ENCODE results near the gene DCUN1D3. TPM values are rescaled to one million over a fixed set of nuclear protein-coding genes. Genes with fewer than 3 reads are reported as not detected.
"Not testable (repeated sequence)": the region's sequence is repeated elsewhere in the genome, so short reads cannot be mapped to it uniquely, and the experiment has no call there.

DCUN1D3 gene, protein sequence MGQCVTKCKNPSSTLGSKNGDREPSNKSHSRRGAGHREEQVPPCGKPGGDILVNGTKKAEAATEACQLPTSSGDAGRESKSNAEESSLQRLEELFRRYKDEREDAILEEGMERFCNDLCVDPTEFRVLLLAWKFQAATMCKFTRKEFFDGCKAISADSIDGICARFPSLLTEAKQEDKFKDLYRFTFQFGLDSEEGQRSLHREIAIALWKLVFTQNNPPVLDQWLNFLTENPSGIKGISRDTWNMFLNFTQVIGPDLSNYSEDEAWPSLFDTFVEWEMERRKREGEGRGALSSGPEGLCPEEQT
- 1 to 10 TPM in 1 of 3 donors, under 1 TPM in 2; 0.06 to 1.5 (median 0.74) TPM for polyA plus RNA-seq

DNA sequence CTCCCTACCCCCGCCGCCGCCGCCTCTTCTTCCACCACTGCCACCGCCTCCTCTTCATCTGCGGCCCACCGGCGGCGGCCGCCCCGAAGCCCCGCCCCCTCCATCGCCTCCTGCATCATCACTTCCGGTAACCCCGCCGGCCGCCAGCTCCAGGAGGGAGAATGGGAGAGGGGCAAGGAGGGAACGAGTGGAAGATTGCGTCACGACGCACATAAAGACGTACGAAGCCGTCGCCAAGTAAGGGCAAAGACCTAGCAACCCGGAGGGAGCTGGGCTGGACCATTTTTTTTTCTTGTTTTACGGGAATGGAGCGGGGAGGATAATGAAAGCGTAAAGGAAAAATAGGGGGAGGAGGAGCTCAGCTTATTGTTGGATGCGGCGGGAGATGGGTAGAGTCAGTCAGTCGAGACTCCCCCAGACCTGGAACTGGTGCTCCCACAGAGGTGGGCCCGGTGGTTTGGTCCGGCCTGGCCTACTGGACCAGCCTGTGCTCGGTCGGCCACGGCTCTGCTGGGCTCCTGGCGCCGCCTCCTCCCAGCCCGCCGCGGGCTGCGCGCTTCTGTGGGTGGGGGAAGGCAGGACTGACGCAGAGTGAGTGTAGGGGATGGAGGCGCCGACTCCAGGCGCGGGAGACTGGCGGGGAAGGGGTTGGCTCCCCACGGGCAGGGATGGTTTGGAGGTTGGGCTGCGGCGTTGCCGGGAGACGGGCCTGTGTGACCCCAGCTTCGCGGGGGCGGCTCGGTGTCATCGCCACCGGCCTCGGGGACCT is at the start of gene DCUN1D3, which contains the start of gene LYRM1:
Gene DCUN1D3 (minus strand): TSS at position 60 of the 769 bp plus-strand sequence. CDS start 37,820 bp downstream, outside the sequence.
Gene LYRM1 (plus strand): TSS at position 473 of the 769 bp plus-strand sequence. CDS start 14,785 bp downstream, outside the sequence.
- Mint-ChIP-seq H3K4me1 (peaks cover 60 to 77% of the 10 kb centered on the region in 2 donors), H3K27ac (peak within 1 kb of the TSS; percentile 97 to 99 (median 98)), H3K9me3 (no peaks in the 10 kb centered on the region), H3K36me3 (no peaks in the 10 kb centered on the region), H3K4me3 (peak within 1 kb of the TSS; percentile 92 to 96 (median 95)), H3K27me3 (ENCODE audit: low read depth in 3 of 3) (peaks cover 10 to 25% (median 17%) of the 10 kb centered on the region in 3 donors)
- DNase-seq, result peak; percentile 87 to 89 (median 89)

DNA sequence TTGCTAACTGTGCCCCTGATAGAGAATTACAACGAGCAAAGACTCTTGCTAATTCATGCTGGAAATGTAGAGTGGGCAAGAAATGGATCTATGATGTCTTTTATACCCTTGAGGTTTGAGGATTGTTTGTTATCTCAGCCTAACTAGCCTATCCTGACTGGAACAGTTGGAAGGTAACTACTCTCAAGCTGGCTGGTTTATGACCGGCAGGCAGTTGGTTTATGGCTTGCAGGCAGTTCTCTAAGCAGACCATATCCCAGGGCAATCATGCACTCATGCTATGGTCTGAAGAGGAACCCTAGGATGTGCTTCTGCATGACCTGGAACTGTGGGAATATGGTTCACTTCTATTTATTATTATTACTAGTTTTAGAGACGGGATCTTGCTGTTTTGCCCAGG is 49.5 kb upstream of the DCUN1D3 start:
- H3K9me3 Mint-ChIP-seq, result no peaks in the 10 kb centered on the region
- no peak overlapping the region for H3K4me3 Mint-ChIP-seq
- H3K27ac Mint-ChIP-seq, result no peak overlapping the region
- no peaks in the 10 kb centered on the region for H3K36me3 Mint-ChIP-seq
- H3K4me1 Mint-ChIP-seq, result no peaks in the 10 kb centered on the region
- peaks cover 2 to 4% (median 3%) of the 10 kb centered on the region in 3 donors for H3K27me3 Mint-ChIP-seq (ENCODE audit: low read depth in 3 of 3)
- no peak for DNase-seq

DNA sequence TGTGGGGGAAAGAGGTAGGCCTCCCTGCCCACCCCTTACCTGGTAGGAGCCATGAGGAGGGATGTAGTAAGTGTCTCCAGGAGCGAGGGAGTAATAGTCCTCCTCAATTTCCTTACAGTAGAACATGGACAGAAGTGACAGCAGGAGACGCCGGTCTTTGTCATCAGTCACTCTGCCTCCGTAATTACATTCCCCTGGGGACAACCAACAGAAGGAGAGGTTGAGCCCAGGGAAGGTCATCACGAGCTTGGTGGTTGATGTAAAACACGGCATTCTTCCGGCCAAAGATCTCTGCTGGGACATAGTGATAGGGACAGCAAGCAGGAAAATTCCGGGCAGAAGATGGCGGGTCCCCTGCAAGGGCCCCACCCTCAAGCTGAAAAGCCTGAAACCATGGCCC is 48.3 kb upstream of the DCUN1D3 start:
- H3K9me3 Mint-ChIP-seq, result no peaks in the 10 kb centered on the region
- H3K36me3 Mint-ChIP-seq, result no peaks in the 10 kb centered on the region
- H3K4me1 Mint-ChIP-seq, result no peaks in the 10 kb centered on the region
- no peak overlapping the region for H3K27ac Mint-ChIP-seq
- no peak for DNase-seq
- peaks cover 2 to 3% (median 3%) of the 10 kb centered on the region in 3 donors for H3K27me3 Mint-ChIP-seq (ENCODE audit: low read depth in 3 of 3)
- H3K4me3 Mint-ChIP-seq, result no peak overlapping the region

DNA sequence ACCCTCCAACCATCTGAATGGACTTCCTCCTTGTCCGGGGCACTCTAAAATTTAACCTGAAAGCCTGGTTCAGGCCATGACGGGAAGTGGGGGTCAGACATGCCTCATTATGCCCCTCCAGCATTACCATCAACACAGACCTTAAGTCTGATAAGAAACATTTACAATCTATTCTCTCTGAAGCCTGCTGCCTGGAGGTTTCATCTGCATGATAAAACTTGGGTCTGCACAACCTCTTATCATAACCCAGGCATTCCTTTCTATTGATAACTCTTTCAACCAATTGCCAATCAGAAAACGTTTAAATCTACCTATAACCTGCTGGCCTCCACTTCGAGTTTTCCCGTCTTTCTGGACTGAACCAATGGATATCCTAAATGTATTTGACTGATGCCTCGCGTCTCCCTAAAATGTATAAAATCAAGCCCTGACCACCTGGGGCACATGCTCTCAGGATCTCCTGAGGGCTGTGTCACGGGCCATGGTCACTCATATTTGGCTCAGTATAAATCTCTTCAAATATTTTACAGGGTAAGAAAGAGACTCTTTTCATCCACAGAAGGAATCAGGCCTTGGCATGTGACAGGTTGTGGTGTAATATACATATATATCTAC is 46.0 kb upstream of the DCUN1D3 start:
- H3K27me3 Mint-ChIP-seq (ENCODE audit: low read depth in 3 of 3), result peaks cover 0 to 3% (median 2%) of the 10 kb centered on the region in 3 donors
- no peak overlapping the region for H3K27ac Mint-ChIP-seq
- peaks cover 5% of the 10 kb centered on the region in 2 donors for H3K4me1 Mint-ChIP-seq
- DNase-seq, result no peak
- H3K36me3 Mint-ChIP-seq, result no peaks in the 10 kb centered on the region
- H3K4me3 Mint-ChIP-seq, result no peak overlapping the region
- no peaks in the 10 kb centered on the region for H3K9me3 Mint-ChIP-seq

DNA sequence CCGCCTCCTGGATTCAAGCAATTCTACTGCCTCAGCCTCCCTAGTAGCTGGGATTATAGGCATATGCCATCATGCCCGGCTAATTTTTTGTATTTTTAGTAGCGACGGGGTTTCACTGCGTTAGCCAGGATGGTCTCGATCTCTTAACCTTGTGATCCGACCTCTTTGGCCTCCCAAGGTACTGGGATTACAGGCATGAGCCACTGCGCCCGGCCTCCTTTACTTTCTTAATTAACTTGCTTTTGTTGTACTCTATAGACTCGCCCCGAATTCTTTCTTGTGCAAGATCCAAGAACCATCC is 45.4 kb upstream of the DCUN1D3 start:
- not testable (repeated sequence) for H3K4me1 Mint-ChIP-seq; H3K27ac Mint-ChIP-seq; H3K27me3 Mint-ChIP-seq (ENCODE audit: low read depth in 3 of 3); H3K36me3 Mint-ChIP-seq; DNase-seq; H3K4me3 Mint-ChIP-seq; H3K9me3 Mint-ChIP-seq

DNA sequence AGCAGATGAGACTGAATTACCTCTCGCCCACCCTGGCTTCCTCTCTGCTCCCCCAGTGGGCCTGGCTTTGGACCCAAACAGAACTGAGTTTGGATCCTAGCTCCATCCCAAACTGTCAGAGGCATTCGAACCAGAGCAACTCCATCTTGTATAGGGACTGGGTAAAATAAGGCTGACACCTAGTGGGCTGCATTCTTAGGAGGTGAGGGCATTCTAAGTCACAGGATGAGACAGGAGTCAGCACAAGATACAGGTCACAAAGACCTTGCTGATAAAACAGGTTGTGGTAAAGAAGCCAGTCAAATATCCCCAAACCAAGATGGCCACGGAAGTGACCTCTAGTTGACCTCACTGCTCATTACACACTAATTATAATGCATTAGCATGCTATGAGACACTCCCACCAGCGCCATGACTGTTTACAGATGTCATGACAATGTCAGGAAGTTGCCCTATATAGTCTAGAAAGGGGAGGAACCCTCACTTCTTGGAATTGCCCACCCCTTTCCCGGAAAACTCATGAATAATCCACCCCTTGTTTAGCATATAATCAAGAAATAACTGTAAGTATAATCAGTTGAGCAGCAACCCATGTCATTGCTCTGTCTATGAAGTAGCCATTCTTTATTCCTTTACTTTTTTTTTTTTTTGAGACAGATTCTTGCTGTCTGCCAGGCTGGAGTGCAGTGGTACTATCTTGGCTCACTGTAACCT is 44.9 kb upstream of the DCUN1D3 start:
- Mint-ChIP-seq H3K9me3 (no peaks in the 10 kb centered on the region), H3K4me1 (peaks cover 8 to 9% of the 10 kb centered on the region in 2 donors), H3K27me3 (ENCODE audit: low read depth in 3 of 3) (peaks cover 0 to 2% (median 2%) of the 10 kb centered on the region in 3 donors), H3K36me3 (no peaks in the 10 kb centered on the region), H3K27ac (no peak overlapping the region), H3K4me3 (no peak overlapping the region)
- DNase-seq, result peak in 1 of 3 donors; percentile 1

DNA sequence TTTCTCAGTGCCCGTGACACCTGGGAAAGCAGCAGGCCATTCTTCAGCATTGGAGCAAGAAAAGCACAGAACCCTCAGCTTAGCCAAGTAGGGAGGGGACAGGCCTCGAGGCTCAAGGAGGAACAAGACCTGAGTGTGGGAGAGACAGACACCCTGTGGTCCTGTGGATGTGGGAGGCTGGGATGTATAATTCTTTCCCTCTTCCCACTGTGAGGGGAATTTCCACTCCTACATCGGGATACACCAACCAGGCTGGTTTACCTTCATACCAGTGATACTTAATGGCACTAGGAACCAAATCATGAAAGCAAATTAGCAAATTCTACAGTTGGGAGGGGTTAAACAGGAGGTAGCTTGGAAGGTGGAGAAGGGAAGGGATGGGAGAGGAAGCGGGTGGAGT is 42.1 kb upstream of the DCUN1D3 start:
- DNase-seq, result no peak
- Mint-ChIP-seq H3K4me1 (peaks cover 8 to 9% of the 10 kb centered on the region in 2 donors), H3K36me3 (no peaks in the 10 kb centered on the region), H3K4me3 (no peak overlapping the region), H3K9me3 (no peaks in the 10 kb centered on the region), H3K27ac (no peak overlapping the region), H3K27me3 (ENCODE audit: low read depth in 3 of 3) (peaks cover 0 to 3% (median 0%) of the 10 kb centered on the region in 3 donors)

DNA sequence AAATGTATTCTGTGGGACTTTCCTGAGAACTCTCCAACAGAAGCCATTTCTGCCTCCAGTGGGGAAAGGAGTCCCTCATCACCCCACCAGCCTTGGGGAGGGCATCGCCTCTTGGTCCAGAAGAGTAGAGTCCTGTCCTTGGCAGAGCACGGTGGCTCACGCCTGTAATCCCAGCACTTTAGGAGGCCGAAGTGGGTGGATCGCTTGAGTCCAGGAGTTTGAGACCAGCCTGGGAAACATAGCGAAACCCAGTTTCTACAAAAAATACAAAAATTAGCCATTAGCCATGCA is 41.4 kb upstream of the DCUN1D3 start:
- no peak for DNase-seq
- peaks cover 8 to 9% of the 10 kb centered on the region in 2 donors for H3K4me1 Mint-ChIP-seq
- H3K9me3 Mint-ChIP-seq, result no peaks in the 10 kb centered on the region
- H3K27me3 Mint-ChIP-seq (ENCODE audit: low read depth in 3 of 3), result peaks cover 0 to 6% (median 0%) of the 10 kb centered on the region in 3 donors
- H3K27ac Mint-ChIP-seq, result no peak overlapping the region
- no peaks in the 10 kb centered on the region for H3K36me3 Mint-ChIP-seq
- H3K4me3 Mint-ChIP-seq, result peak overlapping the region in 1 of 5 donors; percentile 57

DNA sequence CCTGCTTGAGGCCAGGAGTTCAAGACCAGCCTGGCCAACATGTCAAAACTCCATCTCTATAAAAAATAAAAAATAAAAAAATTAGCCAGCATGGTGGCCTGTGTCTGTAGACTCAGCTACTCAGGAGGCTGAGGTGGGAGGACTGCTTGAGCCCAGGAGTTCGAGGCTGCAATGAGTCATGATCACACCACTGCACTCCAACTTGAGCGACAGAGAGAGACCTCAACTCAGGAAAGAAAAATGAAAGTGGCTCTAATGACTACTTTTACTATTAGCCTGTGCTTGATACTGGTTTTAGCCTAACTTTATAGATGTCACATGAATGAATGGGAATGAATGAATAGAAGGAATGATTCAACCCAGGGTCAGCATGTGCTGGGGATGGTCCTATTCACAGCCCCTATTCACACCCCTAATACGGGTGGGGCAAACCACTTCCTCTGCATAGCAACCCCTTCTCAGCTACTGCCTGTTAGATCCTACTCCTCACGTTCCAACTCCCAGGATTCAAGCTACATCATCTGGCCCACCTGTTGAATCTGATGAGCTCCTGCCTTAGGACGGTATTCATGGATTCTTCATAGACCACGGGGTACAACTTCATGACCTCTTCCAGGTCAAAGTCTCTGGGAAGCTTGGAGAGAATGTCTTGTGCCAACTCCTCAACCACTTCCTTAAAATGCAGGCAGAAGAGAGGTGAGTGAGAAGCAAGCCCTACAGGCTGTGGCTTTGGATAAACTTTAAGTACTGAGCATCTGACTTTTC is 40.9 kb upstream of the DCUN1D3 start:
- Mint-ChIP-seq H3K27me3 (ENCODE audit: low read depth in 3 of 3) (peaks cover 0 to 6% (median 0%) of the 10 kb centered on the region in 3 donors), H3K27ac (peak overlapping the region in 1 of 6 donors; percentile 82), H3K4me1 (peaks cover 8 to 9% of the 10 kb centered on the region in 2 donors), H3K36me3 (no peaks in the 10 kb centered on the region), H3K4me3 (peak overlapping the region in 4 of 5 donors; percentile 8 to 57 (median 38)), H3K9me3 (no peaks in the 10 kb centered on the region)
- DNase-seq, result no peak

DNA sequence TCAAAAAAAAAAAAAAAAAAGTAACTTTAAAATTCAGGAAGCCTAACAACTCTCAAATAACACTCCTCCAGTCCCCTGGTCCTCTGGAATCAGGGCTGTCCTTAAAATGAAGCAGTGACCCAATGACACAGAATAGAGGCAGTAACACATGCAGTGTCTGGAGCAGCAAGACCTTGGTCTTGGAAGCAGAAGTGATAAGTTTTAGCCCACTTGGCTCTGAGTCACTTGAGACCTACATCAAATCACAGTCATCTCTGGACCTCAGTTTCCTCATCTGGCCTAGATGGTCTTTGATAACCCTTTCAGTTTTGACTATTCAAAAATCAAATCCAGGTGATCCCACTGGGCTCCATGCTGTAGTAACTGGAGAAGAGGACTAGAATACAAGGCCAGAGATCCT is 39.5 kb upstream of the DCUN1D3 start:
- no peak overlapping the region for H3K4me3 Mint-ChIP-seq
- H3K9me3 Mint-ChIP-seq, result no peaks in the 10 kb centered on the region
- peaks cover 8 to 9% of the 10 kb centered on the region in 2 donors for H3K4me1 Mint-ChIP-seq
- no peak for DNase-seq
- H3K27ac Mint-ChIP-seq, result no peak overlapping the region
- peaks cover 0 to 6% (median 0%) of the 10 kb centered on the region in 3 donors for H3K27me3 Mint-ChIP-seq (ENCODE audit: low read depth in 3 of 3)
- no peaks in the 10 kb centered on the region for H3K36me3 Mint-ChIP-seq

DNA sequence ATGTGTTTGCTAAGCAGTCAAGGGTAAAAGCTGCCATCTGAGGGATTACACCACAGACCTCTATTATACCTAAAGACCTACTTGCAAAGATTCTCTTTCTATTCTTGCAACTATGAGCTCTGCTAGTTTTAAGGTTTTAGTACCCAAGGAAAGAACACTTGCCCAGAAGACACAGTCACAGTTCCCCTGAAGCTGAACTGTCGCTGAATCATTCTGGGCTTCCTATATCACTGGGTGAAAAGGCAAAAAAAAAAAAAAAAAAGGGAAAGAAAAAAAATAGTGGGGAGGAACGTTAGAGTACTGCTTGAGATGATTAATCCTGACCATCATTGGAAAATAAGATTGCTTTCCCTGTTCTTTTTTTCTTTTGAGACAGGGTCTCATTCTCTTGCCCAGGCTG is 38.3 kb upstream of the DCUN1D3 start:
- no peak overlapping the region for H3K4me3 Mint-ChIP-seq

DNA sequence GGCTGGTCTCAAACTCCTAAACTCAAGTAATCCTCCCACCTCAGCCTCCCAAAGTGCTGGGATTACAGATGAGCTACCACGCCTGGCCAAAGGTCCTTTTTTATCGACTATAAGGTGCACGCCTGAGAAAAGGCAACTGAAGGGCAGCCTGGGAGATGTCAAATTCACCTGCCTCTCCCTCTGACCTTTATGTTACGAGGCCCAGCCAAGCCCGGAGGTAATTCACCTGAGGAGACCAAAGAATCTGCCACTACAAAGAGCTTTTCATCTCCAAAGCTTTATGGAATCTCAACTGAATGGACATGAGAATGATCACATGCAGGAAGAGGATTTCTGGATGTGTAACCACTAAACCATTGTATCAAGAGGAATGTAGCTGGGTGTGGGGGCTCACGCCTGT is 37.6 kb upstream of the DCUN1D3 start:
- Mint-ChIP-seq H3K9me3 (no peaks in the 10 kb centered on the region), H3K4me3 (no peak overlapping the region), H3K4me1 (peaks cover 8 to 9% of the 10 kb centered on the region in 2 donors), H3K36me3 (no peaks in the 10 kb centered on the region), H3K27me3 (ENCODE audit: low read depth in 3 of 3) (peaks cover 0 to 6% (median 0%) of the 10 kb centered on the region in 3 donors), H3K27ac (no peak overlapping the region)
- DNase-seq, result no peak

More for the DNA sequence above, 38.3 kb upstream of the DCUN1D3 start:
- Mint-ChIP-seq H3K4me1 (peaks cover 8 to 9% of the 10 kb centered on the region in 2 donors), H3K27me3 (ENCODE audit: low read depth in 3 of 3) (peaks cover 0 to 6% (median 0%) of the 10 kb centered on the region in 3 donors), H3K27ac (no peak overlapping the region), H3K9me3 (no peaks in the 10 kb centered on the region), H3K36me3 (no peaks in the 10 kb centered on the region)
- DNase-seq, result no peak

DNA sequence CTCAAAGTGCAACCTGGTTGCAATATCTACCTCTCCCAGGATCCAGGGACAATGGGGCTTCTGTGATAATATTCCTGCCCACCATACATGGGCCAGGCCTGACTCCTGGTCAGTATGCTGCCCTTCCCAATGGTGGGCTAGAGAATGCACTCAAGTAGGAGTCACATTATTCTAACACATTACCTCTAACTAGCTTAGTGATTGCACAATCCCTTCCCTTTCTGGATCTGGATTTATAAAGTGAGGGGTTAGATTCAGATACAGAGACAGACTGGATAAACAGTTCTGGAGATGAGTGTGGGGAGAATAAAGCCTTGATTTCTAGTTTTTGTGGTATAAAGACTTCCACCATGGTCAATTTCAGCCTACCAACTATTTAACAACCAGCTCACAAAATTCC is 33.4 kb upstream of the DCUN1D3 start:
- peaks cover 0 to 5% (median 2%) of the 10 kb centered on the region in 3 donors for H3K27me3 Mint-ChIP-seq (ENCODE audit: low read depth in 3 of 3)
- H3K9me3 Mint-ChIP-seq, result no peaks in the 10 kb centered on the region
- H3K4me1 Mint-ChIP-seq, result no peaks in the 10 kb centered on the region
- DNase-seq, result no peak
- no peak overlapping the region for H3K27ac Mint-ChIP-seq
- no peak overlapping the region for H3K4me3 Mint-ChIP-seq
- peaks cover 0 to 3% (median 0%) of the 10 kb centered on the region in 3 donors for H3K36me3 Mint-ChIP-seq
